ENCODE data around the gene UQCRH.
"Not testable (repeated sequence)": the region's sequence is repeated elsewhere in the genome, so short reads cannot be mapped to it uniquely, and the experiment has no call there.

The UQCRH gene

DNA sequence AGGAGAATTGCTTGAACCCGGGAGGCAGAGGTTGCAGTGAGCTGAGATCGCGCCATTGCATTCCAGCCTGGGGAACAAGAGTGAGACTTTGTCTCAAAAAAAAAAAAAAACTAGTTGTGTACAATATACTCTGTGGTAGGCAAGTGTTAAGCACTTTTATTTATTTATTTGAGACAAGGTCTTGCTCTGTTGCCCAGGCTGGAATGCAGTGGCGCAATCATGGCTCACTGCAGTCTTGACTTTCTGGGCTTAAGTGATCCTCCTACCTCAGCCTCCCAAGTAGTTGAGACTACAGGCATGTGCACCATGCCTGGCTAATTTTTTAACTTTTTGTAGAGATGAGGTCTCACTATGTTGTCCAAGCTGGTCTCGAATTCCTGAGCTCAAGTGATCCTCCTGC lies 52.4 kb downstream of the UQCRH start:
- H3K27me3 ChIP-seq (ENCODE audit: insufficient read depth, low read length); H3K9ac ChIP-seq (ENCODE audit: low read depth, low read length); H3K4me1 ChIP-seq (ENCODE audit: insufficient read depth, low read length); H3K27ac ChIP-seq (ENCODE audit: low read depth, low read length); H3K4me3 ChIP-seq (ENCODE audit: low read length); H3K9me3 ChIP-seq (ENCODE audit: insufficient read depth, low read depth, low read length): not testable (repeated sequence)
- 92% methylated on average over 5 of the region's 5 CpGs for WGBS
- H3K36me3 ChIP-seq (ENCODE audit: insufficient read depth, low read length), result peaks cover 71% of the 10 kb centered on the region

GRCh38 chr1:46362158-46362557 lies 58.7 kb downstream of the UQCRH start:
- no peaks in the 10 kb centered on the region for H3K9me3 ChIP-seq (ENCODE audit: insufficient read depth, low read depth, low read length)
- H3K4me1 ChIP-seq (ENCODE audit: insufficient read depth, low read length), result no peaks in the 10 kb centered on the region
- H3K27me3 ChIP-seq (ENCODE audit: insufficient read depth, low read length), result no peaks in the 10 kb centered on the region
- H3K9ac ChIP-seq (ENCODE audit: low read depth, low read length), result no peak overlapping the region
- H3K4me3 ChIP-seq (ENCODE audit: low read length), result no peak overlapping the region
- peaks cover 60% of the 10 kb centered on the region for H3K36me3 ChIP-seq (ENCODE audit: insufficient read depth, low read length)
- H3K27ac ChIP-seq (ENCODE audit: low read depth, low read length), result no peak overlapping the region
- 95% methylated on average over 3 of the region's 3 CpGs for WGBS

GRCh38 chr1:46363121-46363520 lies 59.6 kb downstream of the UQCRH start:
- no peaks in the 10 kb centered on the region for H3K4me1 ChIP-seq (ENCODE audit: insufficient read depth, low read length)
- H3K9ac ChIP-seq (ENCODE audit: low read depth, low read length), result no peak overlapping the region
- H3K4me3 ChIP-seq (ENCODE audit: low read length), result no peak overlapping the region
- no peak overlapping the region for H3K27ac ChIP-seq (ENCODE audit: low read depth, low read length)
- no peaks in the 10 kb centered on the region for H3K9me3 ChIP-seq (ENCODE audit: insufficient read depth, low read depth, low read length)
- H3K36me3 ChIP-seq (ENCODE audit: insufficient read depth, low read length), result peaks cover 56% of the 10 kb centered on the region
- no peaks in the 10 kb centered on the region for H3K27me3 ChIP-seq (ENCODE audit: insufficient read depth, low read length)
- 97% methylated on average over 5 of the region's 5 CpGs for WGBS

DNA sequence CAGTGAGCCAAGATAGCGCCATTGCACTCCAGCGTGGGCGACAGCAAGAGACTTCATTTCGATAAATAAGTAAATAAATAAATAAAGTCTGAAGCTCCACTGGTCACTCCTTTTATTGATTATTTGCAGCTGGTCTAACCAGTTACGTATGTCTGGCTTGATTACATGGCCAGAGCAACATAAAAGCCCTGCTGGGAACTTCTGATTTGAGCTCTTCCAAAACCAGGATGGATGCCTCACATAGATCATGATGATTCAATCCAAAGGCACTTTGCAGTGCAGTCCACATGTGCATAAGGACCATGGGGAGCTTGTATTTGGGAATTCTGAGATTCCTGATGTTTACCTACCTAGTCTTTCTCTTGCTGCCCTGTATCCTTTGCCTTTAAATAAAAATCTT lies 61.1 kb downstream of the UQCRH start:
- WGBS, result over 99% methylated on average over 5 of the region's 5 CpGs
- H3K4me1 ChIP-seq (ENCODE audit: insufficient read depth, low read length), result no peaks in the 10 kb centered on the region
- H3K9me3 ChIP-seq (ENCODE audit: insufficient read depth, low read depth, low read length), result no peaks in the 10 kb centered on the region
- no peak overlapping the region for H3K4me3 ChIP-seq (ENCODE audit: low read length)
- no peak overlapping the region for H3K9ac ChIP-seq (ENCODE audit: low read depth, low read length)
- H3K27ac ChIP-seq (ENCODE audit: low read depth, low read length), result no peak overlapping the region
- H3K27me3 ChIP-seq (ENCODE audit: insufficient read depth, low read length), result no peaks in the 10 kb centered on the region
- H3K36me3 ChIP-seq (ENCODE audit: insufficient read depth, low read length), result peaks cover 49% of the 10 kb centered on the region

DNA sequence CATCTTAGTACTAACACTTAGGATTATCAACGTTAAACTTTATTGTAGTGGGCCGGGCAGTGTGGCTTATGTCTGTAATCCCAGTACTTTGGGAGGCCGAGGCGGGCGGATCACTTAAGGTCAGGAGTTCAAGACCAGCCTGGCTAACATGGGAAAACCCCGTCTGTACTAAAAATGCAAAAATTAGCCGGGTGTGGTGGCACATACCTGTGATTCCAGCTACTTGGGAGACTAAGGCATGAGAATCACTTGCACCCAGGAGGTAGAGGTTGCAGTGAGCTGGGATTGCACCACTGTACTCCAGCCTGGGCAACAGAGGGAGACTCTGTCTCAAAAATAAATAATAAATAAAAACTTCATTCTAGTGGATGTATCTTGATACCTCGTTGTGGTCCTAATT lies 62.3 kb downstream of the UQCRH start:
- not testable (repeated sequence) for H3K4me3 ChIP-seq (ENCODE audit: low read length); H3K9me3 ChIP-seq (ENCODE audit: insufficient read depth, low read depth, low read length); H3K9ac ChIP-seq (ENCODE audit: low read depth, low read length); H3K27me3 ChIP-seq (ENCODE audit: insufficient read depth, low read length); H3K27ac ChIP-seq (ENCODE audit: low read depth, low read length); H3K4me1 ChIP-seq (ENCODE audit: insufficient read depth, low read length)
- H3K36me3 ChIP-seq (ENCODE audit: insufficient read depth, low read length), result peaks cover 40% of the 10 kb centered on the region
- WGBS, result 93% methylated on average over 7 of the region's 8 CpGs
